ENCODE measurements around the gene SAA4.

- peak in 3 of 6 experiments; percentile 18 to 22 (median 19) for TF ChIP-seq CTCF (IDR thresholded peaks at IDR 0.05)
- no peak for TF ChIP-seq POLR2A (IDR thresholded peaks at IDR 0.05)
These were observed 16.6 kb upstream of the SAA4 start for GRCh38 chr11:18253233-18253632.
